ENCODE measurements around the gene TCEA2. TPM values are rescaled to one million over a fixed set of nuclear protein-coding genes. Genes with fewer than 3 reads are reported as not detected.

Gene TCEA2
- total RNA-seq, 1 experiment from 2014 or later = 38.5 TPM

GRCh38 chr20:64038565-64039292 is 24.3 kb upstream of the TCEA2 start:
- no TSS peak for BruUV-seq (replicated peaks)
- TF ChIP-seq POLR2AphosphoS5 (IDR thresholded peaks at IDR 0.05; ENCODE audit: low read depth, low read length) (0 out of 2 replicates have a peak, but pooled peaks have one; percentile 47), REST (IDR thresholded peaks at IDR 0.05; ENCODE audit: insufficient read depth in 1 of 2, low read depth in 2 of 2, low read length in 1 of 2) (0 out of 4 replicates have a peak, but pooled peaks of 1 of the 2 experiments have one; percentile 54), TCF7L2 (IDR thresholded peaks at IDR 0.05; ENCODE audit: low read depth, low read length) (no peak), SIN3A (IDR thresholded peaks at IDR 0.05; ENCODE audit: borderline replicate concordance, insufficient read depth, low read depth, low read length) (no peak), CTCF (IDR thresholded peaks at IDR 0.05) (peak; percentile 95)
- CTCF ChIA-PET = interaction anchor here (0.7 to 2.2 kb wide), 8 partner anchors 8 to 59 kb away, joined by 3 to 14 read pairs (median 6); partner anchors contain the start of genes PRPF6, SAMD10, SOX18 and TCEA2
- Histone ChIP-seq H3K4me3 (ENCODE audit: low read depth in 2 of 2, low read length in 2 of 2) (peak overlapping the region; percentile 43 to 58), H3K36me3 (ENCODE audit: control insufficient read depth, insufficient read depth, low read length) (0 out of 2 replicates have a peak, but pooled peaks cover 2% of the 10 kb centered on the region), H3K27ac (ENCODE audit: low read length) (peak overlapping the region; percentile 64), H3K4me1 (ENCODE audit: control insufficient read depth, insufficient read depth, low read length) (peaks cover 35% of the 10 kb centered on the region), H3K9me3 (ENCODE audit: control insufficient read depth, insufficient read depth, low read depth, low read length) (no peaks in the 10 kb centered on the region), H3K27me3 (ENCODE audit: control insufficient read depth, insufficient read depth, low read length) (no peaks in the 10 kb centered on the region)
- peak; percentile 79 for ATAC-seq
- in situ Hi-C loops (cut with HindIII; ENCODE audit: low pct_unique_long_range_greater_than_20kb, low sequenced_read_pairs) (no loop called here), intact Hi-C loops (cut with micrococcal nuclease; ENCODE audit: unreplicated experiment) (no loop called here)
- POLR2A ChIA-PET = no interaction called here
- DNase-seq (ENCODE audit: low read depth, low spot score) = no peak

GRCh38 chr20:64039293-64040160 is 23.5 kb upstream of the TCEA2 start:
- H3K9me3 ChIP-seq (ENCODE audit: control insufficient read depth, insufficient read depth, low read depth, low read length) = no peaks in the 10 kb centered on the region
- ATAC-seq = peak; percentile 30
- no peak for TF ChIP-seq SIN3A (IDR thresholded peaks at IDR 0.05; ENCODE audit: borderline replicate concordance, insufficient read depth, low read depth, low read length)
- TF ChIP-seq POLR2AphosphoS5 (IDR thresholded peaks at IDR 0.05; ENCODE audit: low read depth, low read length) = no peak
- no peak for TF ChIP-seq TCF7L2 (IDR thresholded peaks at IDR 0.05; ENCODE audit: low read depth, low read length)
- no peak for TF ChIP-seq CTCF (IDR thresholded peaks at IDR 0.05)
- TF ChIP-seq REST (IDR thresholded peaks at IDR 0.05; ENCODE audit: insufficient read depth in 1 of 2, low read depth in 2 of 2, low read length in 1 of 2) = no peak
- no peak for DNase-seq (ENCODE audit: low read depth, low spot score)
- intact Hi-C loops (cut with micrococcal nuclease; ENCODE audit: unreplicated experiment) = no loop called here
- H3K4me1 ChIP-seq (ENCODE audit: control insufficient read depth, insufficient read depth, low read length) = peaks cover 39% of the 10 kb centered on the region
- H3K27me3 ChIP-seq (ENCODE audit: control insufficient read depth, insufficient read depth, low read length) = no peaks in the 10 kb centered on the region
- H3K27ac ChIP-seq (ENCODE audit: low read length) = peak overlapping the region; percentile 64
- H3K36me3 ChIP-seq (ENCODE audit: control insufficient read depth, insufficient read depth, low read length) = 0 out of 2 replicates have a peak, but pooled peaks cover 2% of the 10 kb centered on the region
- CTCF ChIA-PET = interaction anchor here (1.2 to 2.2 kb wide), 5 partner anchors 10 to 59 kb away, joined by 4 to 14 read pairs (median 9); partner anchors contain the start of genes PRPF6, SAMD10, SOX18 and TCEA2
- POLR2A ChIA-PET = no interaction called here
- in situ Hi-C loops (cut with HindIII; ENCODE audit: low pct_unique_long_range_greater_than_20kb, low sequenced_read_pairs) = no loop called here
- H3K4me3 ChIP-seq (ENCODE audit: low read depth in 2 of 2, low read length in 2 of 2) = peak overlapping the region; percentile 43 to 58
- no TSS peak for BruUV-seq (replicated peaks)

Measured in Panc1 (cell line).